Activated CD4-positive, alpha-beta memory T cell treated with anti-CD3 and anti-CD28 coated beads, Interleukin-2, amount 10 ng/mL, durations not matched to agents 7 days and 5 days (primary cell): Measurements from ENCODE around the gene FAM83G. TPM values are rescaled to one million over a fixed set of nuclear protein-coding genes. Genes with fewer than 3 reads are reported as not detected.

Experiments
- CTCF ChIA-PET: fragments of 350-600 bp; sonication (Branson Sonifier 250); formaldehyde crosslinking; loops from one replicate; lab custom pipeline; 2021; ENCODE audit warnings: antibody characterized with exemption, inconsistent platforms; lab: Charles Lee
- POLR2A ChIA-PET: fragments of 350-600 bp; sonication (Branson Sonifier 250); formaldehyde crosslinking; loops from one replicate; lab custom pipeline; 2021; ENCODE audit warnings: antibody characterized with exemption; lab: Charles Lee
- DNase-seq: peaks from one replicate; pipeline ENCODE4 v3.0.0-alpha.2; 2020
- H3K27ac Mint-ChIP-seq: one replicate; pipeline ENCODE4 v1.8.0; 2021; ENCODE audit warnings: mild to moderate bottlenecking, mixed read lengths
- H3K27me3 Mint-ChIP-seq: one replicate; pipeline ENCODE4 v1.8.0; 2021; ENCODE audit warnings: mixed read lengths
- H3K36me3 Mint-ChIP-seq: one replicate; pipeline ENCODE4 v1.8.0; 2021; ENCODE audit warnings: low read depth, mixed read lengths
- H3K4me1 Mint-ChIP-seq: one replicate; pipeline ENCODE4 v1.8.0; 2021; ENCODE audit warnings: mixed read lengths
- H3K4me3 Mint-ChIP-seq: one replicate; pipeline ENCODE4 v1.8.0; 2021; ENCODE audit warnings: mild to moderate bottlenecking, mixed read lengths
- H3K9me3 Mint-ChIP-seq: one replicate; pipeline ENCODE4 v1.8.0; 2021; ENCODE audit warnings: mixed read lengths
- total RNA-seq, 2 experiments: library from RNA; stranded (reverse); gene quantifications; one replicate each; pipeline ENCODE4 v1.2.3, GENCODE V29; 2021

The FAM83G gene
- total RNA-seq, 2 experiments from 2014 or later: 6.4 to 6.5 TPM

DNA sequence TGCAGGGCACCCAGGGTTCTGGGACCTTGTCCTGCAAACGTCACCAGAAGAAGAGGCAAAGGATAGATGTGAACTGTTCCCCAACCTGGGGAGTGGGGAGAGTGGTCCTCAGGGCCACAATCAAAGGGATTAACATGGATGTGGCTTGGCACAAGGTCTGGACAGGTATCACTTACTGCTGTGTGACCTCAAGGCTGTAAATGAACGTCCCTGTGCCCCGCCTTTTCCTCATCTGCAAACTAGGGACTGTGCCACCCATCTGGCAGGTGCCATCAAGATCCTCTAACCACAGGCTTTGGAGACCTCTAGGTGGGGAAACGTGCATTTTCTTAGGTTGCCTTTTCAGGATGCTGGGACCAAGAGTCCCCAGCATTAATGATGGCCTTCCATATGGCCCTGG, 27.5 kb downstream of the FAM83G start:
- Mint-ChIP-seq H3K4me3 (no peak overlapping the region), H3K4me1 (no peaks in the 10 kb centered on the region), H3K27me3 (no peaks in the 10 kb centered on the region), H3K36me3 (no peaks in the 10 kb centered on the region), H3K27ac (no peak overlapping the region), H3K9me3 (no peaks in the 10 kb centered on the region)
- POLR2A ChIA-PET: no interaction called here
- CTCF ChIA-PET: no interaction called here
- DNase-seq: no peak

- no peaks in the 10 kb centered on the region for H3K4me1 Mint-ChIP-seq
- H3K27me3 Mint-ChIP-seq: no peaks in the 10 kb centered on the region
- ChIA-PET POLR2A (no interaction called here), CTCF (interaction anchor here (5.5 kb wide), 1 partner anchor 15 kb away, joined by 25 read pairs; no protein-coding TSS in a partner anchor)
- no peaks in the 10 kb centered on the region for H3K36me3 Mint-ChIP-seq
- DNase-seq: no peak
- no peaks in the 10 kb centered on the region for H3K9me3 Mint-ChIP-seq
- no peak overlapping the region for H3K27ac Mint-ChIP-seq
- H3K4me3 Mint-ChIP-seq: no peak overlapping the region
Observed at GRCh38 chr17:18976201-18976600, 28.4 kb downstream of the FAM83G start.

GRCh38 chr17:18975597-18975996, 29.0 kb downstream of the FAM83G start:
- H3K36me3 Mint-ChIP-seq: no peaks in the 10 kb centered on the region
- no peaks in the 10 kb centered on the region for H3K27me3 Mint-ChIP-seq
- no peaks in the 10 kb centered on the region for H3K4me1 Mint-ChIP-seq
- H3K4me3 Mint-ChIP-seq: no peak overlapping the region
- no peak for DNase-seq
- CTCF ChIA-PET: interaction anchor here (5.5 kb wide), 1 partner anchor 15 kb away, joined by 25 read pairs; no protein-coding TSS in a partner anchor
- POLR2A ChIA-PET: no interaction called here
- no peak overlapping the region for H3K27ac Mint-ChIP-seq
- no peaks in the 10 kb centered on the region for H3K9me3 Mint-ChIP-seq

DNA sequence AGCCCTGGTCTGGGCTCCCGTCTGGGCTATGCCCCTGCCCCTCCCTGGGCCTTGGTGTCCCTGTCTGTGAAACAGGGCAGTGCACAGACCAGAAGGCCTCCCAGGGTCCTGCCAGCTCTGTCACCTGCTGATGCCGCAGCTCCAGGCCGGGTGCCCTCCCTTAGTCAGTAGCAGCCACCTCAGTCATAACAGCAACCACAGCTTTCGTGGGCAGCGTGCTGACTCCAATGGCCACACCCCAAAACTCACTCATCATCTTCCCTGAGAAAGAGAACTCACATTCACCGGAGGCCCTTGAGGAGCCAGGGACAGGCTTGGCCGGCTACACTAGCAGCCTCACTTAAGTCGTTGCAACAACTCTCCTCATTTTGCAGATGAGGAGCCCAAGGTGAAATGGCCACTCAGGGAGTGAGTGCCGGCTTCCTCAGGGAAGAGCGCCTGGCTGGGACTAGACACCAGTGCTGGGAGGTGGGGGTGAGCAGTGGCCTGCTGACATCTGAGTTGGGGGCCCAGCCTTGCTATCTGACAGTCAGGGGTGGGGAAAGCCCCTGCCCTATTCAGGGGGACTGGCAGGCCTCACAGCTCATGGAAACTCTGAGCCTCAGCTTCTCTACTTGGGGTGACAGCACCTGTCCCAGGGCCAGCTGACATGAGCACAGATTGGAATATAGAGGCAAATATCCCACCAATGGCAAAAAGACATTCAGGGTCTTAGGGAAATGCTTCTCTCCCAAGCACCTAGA, 30.0 kb downstream of the FAM83G start:
- CTCF ChIA-PET: interaction anchor here (0.9 to 5.5 kb wide), 2 partner anchors 14 to 19 kb away, joined by 3 to 25 read pairs; no protein-coding TSS in a partner anchor

GRCh38 chr17:18971801-18972200, 32.8 kb downstream of the FAM83G start:
- no peaks in the 10 kb centered on the region for H3K9me3 Mint-ChIP-seq
- peaks cover 5% of the 10 kb centered on the region for H3K4me1 Mint-ChIP-seq
- H3K27ac Mint-ChIP-seq: no peak overlapping the region
- no peak for DNase-seq
- no peak overlapping the region for H3K4me3 Mint-ChIP-seq
- H3K36me3 Mint-ChIP-seq: no peaks in the 10 kb centered on the region
- ChIA-PET POLR2A (no interaction called here), CTCF (interaction anchor here (5.5 kb wide), 1 partner anchor 11 kb away, joined by 25 read pairs; no protein-coding TSS in a partner anchor)
- no peaks in the 10 kb centered on the region for H3K27me3 Mint-ChIP-seq

More for the DNA sequence above, 30.0 kb downstream of the FAM83G start:
- Mint-ChIP-seq H3K4me3 (no peak overlapping the region), H3K27ac (no peak overlapping the region), H3K36me3 (no peaks in the 10 kb centered on the region), H3K9me3 (no peaks in the 10 kb centered on the region), H3K27me3 (no peaks in the 10 kb centered on the region), H3K4me1 (peaks cover 3% of the 10 kb centered on the region)
- DNase-seq: no peak
- POLR2A ChIA-PET: no interaction called here

DNA sequence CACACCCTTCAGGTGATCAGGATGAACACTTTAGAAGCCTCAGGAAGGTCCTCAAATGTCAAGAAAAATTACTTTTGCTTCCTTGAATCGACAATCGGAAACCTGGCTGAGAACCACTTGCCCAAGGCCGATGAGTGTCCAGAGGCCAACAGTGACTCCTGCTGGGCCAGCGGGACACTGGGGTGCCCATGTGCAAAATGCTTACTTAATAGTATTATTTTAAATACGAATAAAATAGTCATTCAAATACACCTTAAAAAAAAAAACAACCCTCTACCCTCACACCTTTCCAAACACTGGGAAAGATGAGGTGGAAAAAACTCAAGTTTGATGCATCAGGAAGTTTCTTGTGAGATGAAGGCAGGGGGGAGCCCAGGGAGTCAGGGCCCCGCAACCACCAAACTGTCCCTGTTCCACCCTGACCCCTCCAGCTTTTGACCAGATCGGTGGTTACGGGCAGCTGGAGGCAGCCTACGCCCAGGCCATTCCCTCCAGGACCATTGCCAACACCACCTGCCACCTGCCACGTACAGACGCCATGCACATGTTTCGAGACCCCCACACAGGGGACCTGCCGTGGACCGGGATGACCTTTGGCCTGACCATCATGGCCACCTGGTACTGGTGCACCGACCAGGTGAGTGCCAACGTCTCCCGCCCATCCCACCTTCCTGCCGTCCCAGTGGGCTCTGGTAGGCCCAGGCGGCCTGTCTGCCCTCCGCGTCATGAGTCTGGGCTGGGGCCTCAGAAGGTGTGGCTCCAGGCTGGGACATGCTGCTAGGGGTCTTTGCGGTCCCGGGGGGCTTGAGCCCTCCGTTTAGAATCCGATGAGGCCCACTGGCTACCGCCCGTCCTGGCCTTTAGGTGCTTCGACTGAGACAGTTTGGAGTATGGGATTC, 33.7 kb downstream of the FAM83G start:
- Mint-ChIP-seq H3K27me3 (no peaks in the 10 kb centered on the region), H3K4me1 (peaks cover 5% of the 10 kb centered on the region), H3K4me3 (no peak overlapping the region), H3K27ac (no peak overlapping the region), H3K9me3 (no peaks in the 10 kb centered on the region), H3K36me3 (no peaks in the 10 kb centered on the region)
- ChIA-PET CTCF (interaction anchor here (1.3 to 1.9 kb wide), 2 partner anchors 10 to 11 kb away, joined by 3 to 6 read pairs; no protein-coding TSS in a partner anchor), POLR2A (no interaction called here)
- no peak for DNase-seq

- Mint-ChIP-seq H3K27me3 (no peaks in the 10 kb centered on the region), H3K4me3 (no peak overlapping the region), H3K9me3 (no peaks in the 10 kb centered on the region), H3K27ac (no peak overlapping the region), H3K4me1 (peaks cover 5% of the 10 kb centered on the region), H3K36me3 (no peaks in the 10 kb centered on the region)
- POLR2A ChIA-PET: interaction anchor here (0.9 kb wide), 1 partner anchor 35 kb away, joined by 4 read pairs; the partner anchor contains the start of gene FAM83G
- no peak for DNase-seq
- CTCF ChIA-PET: interaction anchor here (1.3 to 1.9 kb wide), 2 partner anchors 8 to 10 kb away, joined by 3 to 6 read pairs; no protein-coding TSS in a partner anchor
Observed at GRCh38 chr17:18968945-18969887, 35.3 kb downstream of the FAM83G start.

DNA sequence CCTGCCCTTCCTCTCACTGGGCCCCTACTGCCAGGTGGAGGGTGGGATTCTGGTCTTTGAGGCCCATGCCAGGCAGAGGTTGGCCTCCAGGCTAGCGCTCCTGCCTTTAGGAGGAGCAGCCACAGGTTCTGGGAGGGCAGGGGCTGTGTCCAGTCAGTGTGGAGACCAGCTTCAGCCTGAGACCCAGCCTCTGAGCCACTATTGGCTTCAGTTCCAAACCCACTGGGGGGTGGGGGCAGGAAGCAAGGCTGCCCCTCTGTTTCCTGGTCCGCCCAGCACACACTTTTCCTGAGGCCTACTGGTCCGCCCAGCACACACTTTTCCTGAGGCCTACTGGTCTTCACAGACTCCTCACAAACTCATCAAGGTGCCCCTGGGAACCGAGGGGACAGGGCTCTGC, 36.2 kb downstream of the FAM83G start:
- H3K9me3 Mint-ChIP-seq: no peaks in the 10 kb centered on the region
- no peak overlapping the region for H3K4me3 Mint-ChIP-seq
- H3K36me3 Mint-ChIP-seq: no peaks in the 10 kb centered on the region
- DNase-seq: no peak
- CTCF ChIA-PET: no interaction called here
- POLR2A ChIA-PET: no interaction called here
- no peaks in the 10 kb centered on the region for H3K27me3 Mint-ChIP-seq
- H3K27ac Mint-ChIP-seq: no peak overlapping the region
- peaks cover 5% of the 10 kb centered on the region for H3K4me1 Mint-ChIP-seq

- no peak overlapping the region for H3K4me3 Mint-ChIP-seq
- H3K4me1 Mint-ChIP-seq: peaks cover 5% of the 10 kb centered on the region
- H3K36me3 Mint-ChIP-seq: no peaks in the 10 kb centered on the region
- CTCF ChIA-PET: interaction anchor here (0.8 kb wide), 1 partner anchor 9 kb away, joined by 3 read pairs; no protein-coding TSS in a partner anchor
- POLR2A ChIA-PET: no interaction called here
- H3K9me3 Mint-ChIP-seq: no peaks in the 10 kb centered on the region
- DNase-seq: no peak
- no peak overlapping the region for H3K27ac Mint-ChIP-seq
- no peaks in the 10 kb centered on the region for H3K27me3 Mint-ChIP-seq
Observed at GRCh38 chr17:18967916-18968315, 36.6 kb downstream of the FAM83G start.

- H3K4me3 Mint-ChIP-seq: no peak overlapping the region
- no peaks in the 10 kb centered on the region for H3K36me3 Mint-ChIP-seq
- no peak for DNase-seq
- H3K4me1 Mint-ChIP-seq: peaks cover 7% of the 10 kb centered on the region
- no peak overlapping the region for H3K27ac Mint-ChIP-seq
- H3K27me3 Mint-ChIP-seq: no peaks in the 10 kb centered on the region
- ChIA-PET CTCF (interaction anchor here (0.8 kb wide), 1 partner anchor 8 kb away, joined by 3 read pairs; no protein-coding TSS in a partner anchor), POLR2A (no interaction called here)
- no peaks in the 10 kb centered on the region for H3K9me3 Mint-ChIP-seq
Observed at GRCh38 chr17:18966831-18967624, 37.5 kb downstream of the FAM83G start.

DNA sequence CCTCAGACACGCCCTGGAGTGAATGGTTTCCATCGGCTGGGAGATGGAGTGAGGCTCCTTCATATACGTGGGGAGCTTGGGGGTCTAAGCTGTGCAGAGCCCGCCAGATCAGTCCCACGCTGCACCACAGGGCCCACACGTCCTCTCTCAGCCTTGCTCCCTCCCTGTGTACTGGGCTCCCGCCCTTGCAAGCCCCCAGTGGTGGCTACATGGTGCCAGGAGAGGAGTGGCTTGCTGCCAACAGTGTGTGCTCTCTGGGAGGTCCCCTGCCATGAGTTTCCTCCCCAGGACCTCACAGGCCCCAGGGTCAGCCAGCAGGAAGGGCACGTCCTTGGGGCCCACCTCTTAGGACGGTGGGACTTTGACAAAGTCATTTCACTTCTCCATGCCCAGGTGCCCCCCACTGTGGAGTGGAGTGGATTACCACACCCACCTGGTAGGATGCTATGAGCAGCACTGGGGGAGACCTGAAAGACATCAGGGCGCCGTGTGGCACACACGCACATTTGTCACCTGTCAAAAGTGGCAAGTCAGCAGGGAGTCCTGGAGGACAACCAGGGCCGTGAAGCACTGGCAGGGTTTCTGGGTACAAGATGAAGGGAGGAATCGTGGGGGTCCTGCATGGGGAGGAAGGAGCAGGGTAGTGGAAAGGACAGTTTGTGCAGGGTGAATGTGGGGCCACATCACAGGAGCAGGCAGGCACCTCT, 38.9 kb downstream of the FAM83G start:
- H3K27me3 Mint-ChIP-seq: no peaks in the 10 kb centered on the region
- H3K4me1 Mint-ChIP-seq: peaks cover 9% of the 10 kb centered on the region
- no peak for DNase-seq
- no peaks in the 10 kb centered on the region for H3K36me3 Mint-ChIP-seq
- H3K27ac Mint-ChIP-seq: no peak overlapping the region
- no peaks in the 10 kb centered on the region for H3K9me3 Mint-ChIP-seq
- H3K4me3 Mint-ChIP-seq: no peak overlapping the region
- ChIA-PET POLR2A (no interaction called here), CTCF (no interaction called here)
